SK-N-SH (cell line): ENCODE measurements around the gene MAGI3. TPM values are rescaled to one million over a fixed set of nuclear protein-coding genes. Genes with fewer than 3 reads are reported as not detected.

Experiments
- CTCF ChIA-PET: fragments of 300-600, 350-600 bp; formaldehyde crosslinking; extraction: SDS; loops from one replicate; lab custom pipeline; 2021; lab: Yijun Ruan, JAX
- POLR2A ChIA-PET: fragments of 350-600 bp; sonication (Branson Sonifier 250); formaldehyde crosslinking; extraction: SDS; loops from one replicate; lab custom pipeline; 2020; ENCODE audit warnings: antibody characterized with exemption, inconsistent platforms; lab: Yijun Ruan, JAX
- DNase-seq: peaks from one replicate; pipeline ENCODE4 v3.0.0; 2012
- H2AFZ ChIP-seq: fragments of 200-600 bp; sonication (generic); 2 replicates; pipeline ENCODE4 v1.8.1; 2016; ENCODE audit warnings: antibody characterized with exemption, mild to moderate bottlenecking, low read depth
- H3F3A ChIP-seq: fragments of 200-600 bp; sonication (generic); replicated peaks from 2 replicates; pipeline ENCODE3; 2016; ENCODE audit warnings: antibody characterized with exemption, mild to moderate bottlenecking; ENCODE audit not compliant: insufficient read depth
- H3K27ac ChIP-seq, 2 experiments: fragments of 200-500 bp in 1 of 2; fragments of 200-600 bp in 1 of 2; sonication (Bioruptor generic) in 1 of 2; sonication (generic), shearing (Covaris generic) in 1 of 2; 2 replicates each; pipeline versions ENCODE4 v1.5.1 to v1.6.1; 2014 to 2016; ENCODE audit warnings: low read depth in 2 of 2, inconsistent platforms in 1 of 2, low read length in 1 of 2, mild to moderate bottlenecking in 1 of 2, mixed read lengths in 1 of 2
- H3K27me3 ChIP-seq: fragments of 200-600 bp; sonication (generic), shearing (Covaris generic); 2 replicates; pipeline ENCODE4 v1.6.1; 2016; ENCODE audit warnings: mixed run types; ENCODE audit not compliant: insufficient read depth
- H3K36me3 ChIP-seq, 2 experiments: fragments of 200-500 bp in 1 of 2; fragments of 200-600 bp in 1 of 2; sonication (Bioruptor generic) in 1 of 2; sonication (generic) in 1 of 2; replicated peaks in 1 of 2; 2 replicates each; pipeline versions ENCODE3 to v1.5.1; 2014 to 2016; ENCODE audit warnings: low read length in 1 of 2, mild to moderate bottlenecking in 1 of 2; ENCODE audit not compliant: insufficient read depth in 2 of 2, control insufficient read depth in 1 of 2
- H3K4me1 ChIP-seq, 2 experiments: fragments of 200-500 bp in 1 of 2; fragments of 200-600 bp in 1 of 2; sonication (Bioruptor generic) in 1 of 2; sonication (generic), shearing (Covaris generic) in 1 of 2; 2 replicates each; pipeline versions ENCODE4 v1.5.1 to v1.6.1; 2014 to 2016; ENCODE audit warnings: low read depth in 1 of 2, low read length in 1 of 2, mixed run types in 1 of 2; ENCODE audit not compliant: insufficient read depth in 2 of 2, control insufficient read depth in 1 of 2
- H3K4me2 ChIP-seq: fragments of 200-600 bp; sonication (generic), shearing (Covaris generic); 2 replicates; pipeline ENCODE4 v1.6.1; 2017; ENCODE audit warnings: mixed run types
- H3K4me3 ChIP-seq, 2 experiments: fragments of 200-500 bp in 1 of 2; fragments of 200-600 bp in 1 of 2; sonication (Bioruptor generic) in 1 of 2; sonication (generic), shearing (Covaris generic) in 1 of 2; 2 replicates each; pipeline versions ENCODE4 v1.5.1 to v1.8.1; 2014 to 2016; ENCODE audit warnings: low read depth in 2 of 2, inconsistent platforms in 1 of 2, low read length in 1 of 2, mild to moderate bottlenecking in 1 of 2, mixed read lengths in 1 of 2, moderate library complexity in 1 of 2
- H3K79me2 ChIP-seq: fragments of 200-600 bp; sonication (generic); 2 replicates; pipeline ENCODE4 v1.8.1; 2017; ENCODE audit warnings: mild to moderate bottlenecking; ENCODE audit not compliant: insufficient read depth
- H3K9ac ChIP-seq: fragments of 200-600 bp; sonication (generic); 2 replicates; pipeline ENCODE4 v1.6.1; 2017; ENCODE audit warnings: mixed run types
- H3K9me2 ChIP-seq: fragments of 200-600 bp; sonication (generic); 2 replicates; pipeline ENCODE4 v1.6.1; 2017; ENCODE audit warnings: mixed run types
- H3K9me3 ChIP-seq: fragments of 200-600 bp; sonication (generic); 2 replicates; pipeline ENCODE4 v1.6.1; 2017; ENCODE audit warnings: mixed run types, mild to moderate bottlenecking, moderate library complexity
- H4K20me1 ChIP-seq: fragments of 200-600 bp; sonication (generic); 2 replicates; pipeline ENCODE4 v1.6.1; 2017; ENCODE audit warnings: mild to moderate bottlenecking, mixed run types; ENCODE audit not compliant: insufficient read depth
- CTCF ChIP-seq: fragments of 200-600 bp; sonication (generic); IDR thresholded peaks from 2 replicates; pipeline ENCODE4 v1.6.1; 2017; ENCODE audit warnings: antibody characterized with exemption, mild to moderate bottlenecking, moderate library complexity
- ELF1 ChIP-seq: IDR thresholded peaks from 2 replicates; pipeline ENCODE4 v1.4.0; 2012
- EP300 ChIP-seq, 2 experiments: IDR thresholded peaks; 2 replicates each; pipeline versions ENCODE4 v1.4.0 to v1.6.1; 2012; ENCODE audit warnings: borderline replicate concordance in 1 of 2, low read depth in 1 of 2, low read length in 1 of 2
- GABPA ChIP-seq: IDR thresholded peaks from 2 replicates; pipeline ENCODE4 v1.4.0; 2012; ENCODE audit warnings: low read depth, mild to moderate bottlenecking
- MEF2A ChIP-seq: IDR thresholded peaks from 2 replicates; pipeline ENCODE4 v1.4.0; 2012; ENCODE audit warnings: low read depth, borderline replicate concordance
- NFIC ChIP-seq: IDR thresholded peaks from 2 replicates; pipeline ENCODE4 v1.4.0; 2012; ENCODE audit warnings: borderline replicate concordance
- NRF1 ChIP-seq: IDR thresholded peaks from 2 replicates; pipeline ENCODE4 v1.6.1; 2012; ENCODE audit warnings: low read depth, mild to moderate bottlenecking, low read length
- RAD21 ChIP-seq: IDR thresholded peaks from 2 replicates; pipeline ENCODE4 v1.6.1; 2012; ENCODE audit warnings: mild to moderate bottlenecking, low read length
- RXRA ChIP-seq: IDR thresholded peaks from 2 replicates; pipeline ENCODE4 v1.4.0; 2012; ENCODE audit warnings: low read depth, mild to moderate bottlenecking, borderline replicate concordance
- TAF1 ChIP-seq: IDR thresholded peaks from 2 replicates; pipeline ENCODE4 v1.6.1; 2012; ENCODE audit warnings: low read depth, mild to moderate bottlenecking, low read length, moderate library complexity, borderline replicate concordance
- WGBS: methylation state at CpG from one replicate; pipeline ENCODE4 v1.1.6; 2017; ENCODE audit warnings: low lambda C conversion rate; 5-methylcytosine and 5-hydroxymethylcytosine counted together
- polyA plus RNA-seq, 3 experiments: library from polyadenylated mRNA; depleted of rRNA; stranded (reverse); fragments of >200 nt; gene quantifications; 2 replicates each; pipeline ENCODE4 v1.2.3, GENCODE V29; 2012
- TF ChIP-seq, protein P1 (sequence below): fragments of 150-350 bp; IDR thresholded peaks from 2 replicates; pipeline ENCODE4 v1.6.1; 2016; ENCODE audit warnings: mild to moderate bottlenecking, low read depth, low read length
- TF ChIP-seq, protein P2 (sequence below): IDR thresholded peaks from 2 replicates; pipeline ENCODE4 v1.6.1; 2012; ENCODE audit warnings: mild to moderate bottlenecking, low read depth, low read length, moderate library complexity
- TF ChIP-seq, protein P3 (sequence below): IDR thresholded peaks from 2 replicates; pipeline ENCODE4 v1.4.0; 2012; ENCODE audit warnings: low read depth, borderline replicate concordance

MAGI3 gene
- polyA plus RNA-seq, 1 of the 3 experiments (the other 2 are of a cell fraction) = 2.9 TPM

GRCh38 chr1:113675302-113675701 is 285.0 kb downstream of the MAGI3 start:
- Histone ChIP-seq H3K27me3 (no peaks in the 10 kb centered on the region), H3K9me3 (no peaks in the 10 kb centered on the region), H3K4me1 (peaks cover 12 to 16% of the 10 kb centered on the region in 2 experiments; a peak in 3 of 4 replicates), H3K9me2 (no peaks in the 10 kb centered on the region), H4K20me1 (no peaks in the 10 kb centered on the region), H3K27ac (peak overlapping the region in 1 of 2 experiments; percentile 43; a peak in 1 of 4 replicates), H3K4me3 (no peak overlapping the region), H3F3A (peaks cover 30% of the 10 kb centered on the region), H3K36me3 (peaks cover 19 to 37% of the 10 kb centered on the region in 2 experiments), H2AFZ (no peak overlapping the region), H3K79me2 (no peaks in the 10 kb centered on the region), H3K9ac (no peak overlapping the region)
- DNase-seq = no peak
- ChIA-PET POLR2A (no interaction called here), CTCF (interaction anchor here (1.0 to 5.5 kb wide), 2 partner anchors 32 to 535 kb away, joined by 4 to 32 read pairs; no protein-coding TSS in a partner anchor)
- 75% methylated on average over 2 of the region's 2 CpGs for WGBS
- TF ChIP-seq GABPA = no peak
- TF ChIP-seq EP300 (IDR thresholded peaks at IDR 0.05; ENCODE audit: borderline replicate concordance in 1 of 2, low read depth in 1 of 2, low read length in 1 of 2) = no peak
- no peak for TF ChIP-seq CTCF
- TF ChIP-seq RAD21 = no peak
- no peak for TF ChIP-seq NFIC
- TF ChIP-seq TAF1 = no peak
- TF ChIP-seq, protein P1, sequence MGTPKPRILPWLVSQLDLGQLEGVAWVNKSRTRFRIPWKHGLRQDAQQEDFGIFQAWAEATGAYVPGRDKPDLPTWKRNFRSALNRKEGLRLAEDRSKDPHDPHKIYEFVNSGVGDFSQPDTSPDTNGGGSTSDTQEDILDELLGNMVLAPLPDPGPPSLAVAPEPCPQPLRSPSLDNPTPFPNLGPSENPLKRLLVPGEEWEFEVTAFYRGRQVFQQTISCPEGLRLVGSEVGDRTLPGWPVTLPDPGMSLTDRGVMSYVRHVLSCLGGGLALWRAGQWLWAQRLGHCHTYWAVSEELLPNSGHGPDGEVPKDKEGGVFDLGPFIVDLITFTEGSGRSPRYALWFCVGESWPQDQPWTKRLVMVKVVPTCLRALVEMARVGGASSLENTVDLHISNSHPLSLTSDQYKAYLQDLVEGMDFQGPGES = no peak
- no peak for TF ChIP-seq NRF1
- no peak for TF ChIP-seq MEF2A
- TF ChIP-seq, protein P2, sequence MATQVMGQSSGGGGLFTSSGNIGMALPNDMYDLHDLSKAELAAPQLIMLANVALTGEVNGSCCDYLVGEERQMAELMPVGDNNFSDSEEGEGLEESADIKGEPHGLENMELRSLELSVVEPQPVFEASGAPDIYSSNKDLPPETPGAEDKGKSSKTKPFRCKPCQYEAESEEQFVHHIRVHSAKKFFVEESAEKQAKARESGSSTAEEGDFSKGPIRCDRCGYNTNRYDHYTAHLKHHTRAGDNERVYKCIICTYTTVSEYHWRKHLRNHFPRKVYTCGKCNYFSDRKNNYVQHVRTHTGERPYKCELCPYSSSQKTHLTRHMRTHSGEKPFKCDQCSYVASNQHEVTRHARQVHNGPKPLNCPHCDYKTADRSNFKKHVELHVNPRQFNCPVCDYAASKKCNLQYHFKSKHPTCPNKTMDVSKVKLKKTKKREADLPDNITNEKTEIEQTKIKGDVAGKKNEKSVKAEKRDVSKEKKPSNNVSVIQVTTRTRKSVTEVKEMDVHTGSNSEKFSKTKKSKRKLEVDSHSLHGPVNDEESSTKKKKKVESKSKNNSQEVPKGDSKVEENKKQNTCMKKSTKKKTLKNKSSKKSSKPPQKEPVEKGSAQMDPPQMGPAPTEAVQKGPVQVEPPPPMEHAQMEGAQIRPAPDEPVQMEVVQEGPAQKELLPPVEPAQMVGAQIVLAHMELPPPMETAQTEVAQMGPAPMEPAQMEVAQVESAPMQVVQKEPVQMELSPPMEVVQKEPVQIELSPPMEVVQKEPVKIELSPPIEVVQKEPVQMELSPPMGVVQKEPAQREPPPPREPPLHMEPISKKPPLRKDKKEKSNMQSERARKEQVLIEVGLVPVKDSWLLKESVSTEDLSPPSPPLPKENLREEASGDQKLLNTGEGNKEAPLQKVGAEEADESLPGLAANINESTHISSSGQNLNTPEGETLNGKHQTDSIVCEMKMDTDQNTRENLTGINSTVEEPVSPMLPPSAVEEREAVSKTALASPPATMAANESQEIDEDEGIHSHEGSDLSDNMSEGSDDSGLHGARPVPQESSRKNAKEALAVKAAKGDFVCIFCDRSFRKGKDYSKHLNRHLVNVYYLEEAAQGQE = no peak
- TF ChIP-seq, protein P3, sequence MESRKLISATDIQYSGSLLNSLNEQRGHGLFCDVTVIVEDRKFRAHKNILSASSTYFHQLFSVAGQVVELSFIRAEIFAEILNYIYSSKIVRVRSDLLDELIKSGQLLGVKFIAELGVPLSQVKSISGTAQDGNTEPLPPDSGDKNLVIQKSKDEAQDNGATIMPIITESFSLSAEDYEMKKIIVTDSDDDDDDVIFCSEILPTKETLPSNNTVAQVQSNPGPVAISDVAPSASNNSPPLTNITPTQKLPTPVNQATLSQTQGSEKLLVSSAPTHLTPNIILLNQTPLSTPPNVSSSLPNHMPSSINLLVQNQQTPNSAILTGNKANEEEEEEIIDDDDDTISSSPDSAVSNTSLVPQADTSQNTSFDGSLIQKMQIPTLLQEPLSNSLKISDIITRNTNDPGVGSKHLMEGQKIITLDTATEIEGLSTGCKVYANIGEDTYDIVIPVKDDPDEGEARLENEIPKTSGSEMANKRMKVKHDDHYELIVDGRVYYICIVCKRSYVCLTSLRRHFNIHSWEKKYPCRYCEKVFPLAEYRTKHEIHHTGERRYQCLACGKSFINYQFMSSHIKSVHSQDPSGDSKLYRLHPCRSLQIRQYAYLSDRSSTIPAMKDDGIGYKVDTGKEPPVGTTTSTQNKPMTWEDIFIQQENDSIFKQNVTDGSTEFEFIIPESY = no peak
- TF ChIP-seq ELF1 = no peak
- TF ChIP-seq RXRA = no peak
- TF ChIP-seq, all 33 proteins: peak for 0
- H3K4me2 ChIP-seq = no peak overlapping the region
